GM12891 (cell line): ENCODE measurements around the gene MARCO.

Experiments
- DNase-seq: peaks from one replicate; pipeline ENCODE4 v3.0.0; 2011; ENCODE audit warnings: low spot score; ENCODE audit not compliant: insufficient read length
- FAIRE-seq: peaks from 2 replicates; lab custom pipeline; 2011; peaks lifted over from hg19 to GRCh38; lab: Jason Lieb, UNC
- PAX5 ChIP-seq: IDR thresholded peaks from 2 replicates; pipeline ENCODE4 v1.6.1; 2011; ENCODE audit warnings: low read length, moderate library complexity, mild to moderate bottlenecking; ENCODE audit not compliant: insufficient read depth, severe bottlenecking
- POLR2A ChIP-seq: IDR thresholded peaks from 2 replicates; pipeline ENCODE4 v1.6.1; 2011; ENCODE audit warnings: low read depth, low read length, control low read depth
- POLR2AphosphoS5 ChIP-seq: IDR thresholded peaks from 2 replicates; pipeline ENCODE4 v1.6.1; 2011; ENCODE audit warnings: low read depth, low read length, control low read depth
- POU2F2 ChIP-seq: IDR thresholded peaks from 2 replicates; pipeline ENCODE4 v1.6.1; 2011; ENCODE audit warnings: low read depth, mild to moderate bottlenecking, control low read depth, low read length, moderate library complexity
- SPI1 ChIP-seq: IDR thresholded peaks from 2 replicates; pipeline ENCODE4 v1.6.1; 2011; ENCODE audit warnings: low read depth, low read length, control low read depth
- TAF1 ChIP-seq: IDR thresholded peaks from 2 replicates; pipeline ENCODE4 v1.6.1; 2011; ENCODE audit warnings: low read depth, low read length, control low read depth

The MARCO gene

GRCh38 chr2:119012345-119013301 is 70.6 kb downstream of the MARCO start:
- DNase-seq (no peak), FAIRE-seq (no peak)
- TF ChIP-seq PAX5 (no peak), POLR2AphosphoS5 (no peak), SPI1 (no peak), POLR2A (no peak), TAF1 (no peak), POU2F2 (no peak)

GRCh38 chr2:119013671-119014070 is 71.7 kb downstream of the MARCO start:
- DNase-seq (no peak), FAIRE-seq (no peak)
- TF ChIP-seq TAF1 (no peak), POLR2A (no peak), POLR2AphosphoS5 (no peak), SPI1 (no peak), PAX5 (no peak), POU2F2 (no peak)

DNA sequence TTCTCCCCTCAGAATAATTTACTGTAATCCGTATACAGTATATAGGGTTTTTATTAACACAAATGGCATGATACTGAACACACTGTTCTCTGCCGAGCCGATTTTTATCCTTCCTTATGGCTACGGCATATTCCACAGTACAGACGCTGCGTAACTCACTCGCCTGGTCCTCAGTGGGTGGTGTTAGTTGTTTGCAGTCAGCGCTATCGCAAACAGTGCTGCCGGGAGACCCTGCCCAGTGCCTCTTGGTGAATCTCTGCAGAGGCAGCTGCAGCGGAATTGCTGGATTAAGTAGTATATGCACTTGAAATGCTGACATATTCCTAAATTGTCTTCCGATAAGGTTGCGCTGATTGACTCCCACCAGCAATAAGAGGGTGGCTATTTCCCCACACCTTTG is 73.9 kb downstream of the MARCO start:
- DNase-seq (no peak), FAIRE-seq (no peak)

DNA sequence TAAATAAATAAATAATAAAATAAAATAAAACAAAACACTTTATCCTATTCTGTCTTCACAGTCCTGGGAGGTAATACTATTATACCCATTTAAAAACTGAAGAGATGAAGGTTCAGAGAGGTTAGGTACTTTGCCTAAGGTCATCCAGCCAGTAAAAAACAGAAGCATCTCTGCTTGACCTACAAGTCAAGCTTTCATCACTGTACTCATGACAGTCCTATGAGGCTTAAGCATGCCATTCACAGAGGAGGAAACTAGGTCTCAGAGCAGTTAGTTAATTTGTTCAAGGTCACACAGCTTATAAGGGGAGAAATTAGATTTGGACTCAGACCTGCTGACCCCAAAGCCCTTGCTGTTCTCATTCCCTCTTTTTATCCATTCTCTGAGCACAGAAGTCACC is 77.5 kb downstream of the MARCO start:
- DNase-seq (no peak), FAIRE-seq (no peak)
- TF ChIP-seq PAX5 = no peak
- TF ChIP-seq POLR2AphosphoS5 = no peak

More for the DNA sequence above, 73.9 kb downstream of the MARCO start:
- TF ChIP-seq PAX5 (no peak), TAF1 (no peak), POLR2A (no peak), POLR2AphosphoS5 (no peak), SPI1 (no peak), POU2F2 (no peak)

DNA sequence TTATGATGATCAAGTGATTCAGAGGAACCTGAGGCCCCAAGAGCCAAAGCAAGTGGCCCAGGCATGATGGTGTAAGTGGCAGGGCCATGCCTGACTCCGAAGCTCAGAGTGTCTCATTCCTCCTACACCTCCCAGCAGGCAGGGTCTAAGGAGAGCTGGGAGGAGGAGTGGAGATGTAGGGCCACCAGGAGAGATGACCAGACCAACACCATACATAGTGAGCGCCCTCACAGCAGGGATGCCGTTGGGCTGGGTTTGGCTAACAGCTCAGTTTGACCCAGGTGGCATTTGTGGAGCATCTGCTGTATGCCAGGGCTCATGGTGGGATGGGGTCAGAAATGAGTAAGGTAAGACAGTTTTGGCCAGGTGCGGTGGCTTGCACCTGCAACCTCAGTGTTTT is 80.7 kb downstream of the MARCO start:
- FAIRE-seq (no peak), DNase-seq (no peak)
- TF ChIP-seq POLR2A (no peak), SPI1 (no peak), PAX5 (no peak), POU2F2 (no peak), POLR2AphosphoS5 (no peak), TAF1 (no peak)

- TF ChIP-seq POLR2AphosphoS5 = no peak
- FAIRE-seq (no peak), DNase-seq (no peak)
These were observed 81.5 kb downstream of the MARCO start for GRCh38 chr2:119023534-119023933.

DNA sequence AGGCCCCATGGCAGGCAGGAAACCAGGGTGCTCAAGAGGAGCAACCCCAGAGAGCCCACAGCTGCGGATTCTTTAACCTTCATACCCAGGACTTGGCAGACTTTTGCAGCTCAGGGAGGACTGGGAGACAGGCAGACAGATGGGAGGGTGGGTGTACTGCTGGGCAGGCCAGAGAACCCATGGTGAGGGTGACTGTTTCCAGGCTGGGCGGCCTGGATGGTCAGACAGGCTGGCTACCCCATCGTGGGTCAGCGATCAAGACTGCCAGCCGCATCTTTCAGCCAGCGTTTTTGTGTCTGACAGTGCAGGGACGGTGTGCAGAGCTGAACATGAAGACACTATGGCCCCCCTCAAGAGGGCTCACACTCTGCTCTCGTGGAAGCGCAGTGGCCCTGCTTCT is 82.2 kb downstream of the MARCO start:
- DNase-seq (no peak), FAIRE-seq (no peak)
- TF ChIP-seq POLR2AphosphoS5 (no peak), PAX5 (no peak), POU2F2 (no peak), POLR2A (no peak), SPI1 (no peak), TAF1 (no peak)

DNA sequence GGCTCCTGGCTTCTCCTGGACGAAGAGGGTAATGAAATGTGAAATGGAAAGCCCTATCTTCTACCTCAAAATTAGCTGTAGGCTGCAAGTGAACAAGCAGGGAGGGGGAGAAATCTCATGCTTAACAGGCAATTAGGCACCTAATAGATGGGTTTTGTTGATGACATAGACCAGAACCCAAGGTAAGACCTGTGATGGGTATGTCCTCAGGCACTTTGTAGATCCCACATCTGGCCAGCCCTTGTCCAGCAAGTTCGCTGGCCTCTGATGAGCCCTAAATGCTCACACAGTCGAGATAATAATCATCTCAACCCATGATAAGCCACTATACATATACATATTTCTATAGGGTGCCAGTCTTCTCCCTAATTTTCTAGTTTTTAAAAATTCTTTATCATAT is 82.6 kb downstream of the MARCO start:
- TF ChIP-seq PAX5 (no peak), POLR2AphosphoS5 (no peak), POU2F2 (no peak), TAF1 (no peak), POLR2A (no peak), SPI1 (no peak)
- DNase-seq (no peak), FAIRE-seq (no peak)

GRCh38 chr2:119025013-119025412 is 83.0 kb downstream of the MARCO start:
- TF ChIP-seq POLR2AphosphoS5 (no peak), POLR2A (no peak), TAF1 (no peak), PAX5 (no peak), SPI1 (no peak), POU2F2 (no peak)
- FAIRE-seq = no peak
- no peak for DNase-seq

- FAIRE-seq (no peak), DNase-seq (no peak)
- TF ChIP-seq POU2F2 (no peak), POLR2AphosphoS5 (no peak), SPI1 (no peak), TAF1 (no peak), POLR2A (no peak), PAX5 (no peak)
These were observed 83.9 kb downstream of the MARCO start for GRCh38 chr2:119025762-119026351.
